GM18517 (cell line): ENCODE measurements around the gene EHBP1.
"Not testable (repeated sequence)": the region's sequence is repeated elsewhere in the genome, so short reads cannot be mapped to it uniquely, and the experiment has no call there.

Experiments
- ATAC-seq: cut with Tn5 transposase; IDR thresholded peaks from one replicate; pipeline ENCODE4 v1.9.1; 2021; ENCODE audit warnings: mild to moderate bottlenecking, moderate library complexity; ENCODE audit not compliant: unreplicated experiment

EHBP1 gene

DNA sequence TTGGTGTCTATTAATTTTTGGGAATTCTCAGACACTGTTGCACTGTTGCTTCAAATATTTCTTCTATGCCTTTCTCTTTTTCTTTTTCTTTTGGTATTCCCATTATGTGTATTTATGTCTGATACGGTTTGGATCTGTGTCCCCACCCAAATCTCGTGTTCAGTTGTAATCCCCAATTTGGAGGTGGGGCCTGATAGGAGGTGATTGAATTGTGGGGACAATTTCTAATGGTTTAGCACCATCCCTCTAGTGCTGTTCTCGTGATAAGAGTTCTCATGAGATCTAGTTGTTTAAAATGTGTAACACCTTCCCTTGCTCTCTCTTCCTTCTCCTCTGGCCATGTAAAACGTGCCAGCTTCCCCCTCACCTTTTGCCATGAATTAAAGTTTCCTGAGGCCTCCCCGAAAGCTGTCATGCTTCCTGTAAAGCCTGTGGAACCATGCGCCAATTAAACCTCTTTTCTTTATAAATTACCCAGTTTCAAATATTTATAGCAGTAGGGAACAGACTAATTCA is 26.8 kb downstream of the EHBP1 start:
- ATAC-seq: no peak

DNA sequence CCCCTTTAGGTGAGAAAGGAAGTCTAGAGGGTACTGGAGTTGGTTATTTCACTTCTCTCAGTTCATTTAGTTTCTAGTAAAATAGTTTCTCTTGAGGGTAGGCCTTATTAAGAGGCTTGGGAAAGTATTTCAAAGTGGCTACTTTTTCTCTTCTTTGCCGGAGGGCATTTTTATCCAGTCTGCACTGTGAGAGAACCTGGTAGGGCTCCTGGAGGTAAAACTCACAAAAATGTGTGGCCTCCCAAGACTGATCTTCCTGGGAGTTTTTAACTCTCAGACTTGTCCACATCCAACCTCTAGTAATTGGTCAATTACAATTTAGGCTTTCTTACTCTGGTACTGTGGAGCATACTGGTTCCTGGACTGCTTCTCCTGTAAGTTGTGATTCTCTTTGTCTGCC is 28.0 kb downstream of the EHBP1 start:
- ATAC-seq: no peak

DNA sequence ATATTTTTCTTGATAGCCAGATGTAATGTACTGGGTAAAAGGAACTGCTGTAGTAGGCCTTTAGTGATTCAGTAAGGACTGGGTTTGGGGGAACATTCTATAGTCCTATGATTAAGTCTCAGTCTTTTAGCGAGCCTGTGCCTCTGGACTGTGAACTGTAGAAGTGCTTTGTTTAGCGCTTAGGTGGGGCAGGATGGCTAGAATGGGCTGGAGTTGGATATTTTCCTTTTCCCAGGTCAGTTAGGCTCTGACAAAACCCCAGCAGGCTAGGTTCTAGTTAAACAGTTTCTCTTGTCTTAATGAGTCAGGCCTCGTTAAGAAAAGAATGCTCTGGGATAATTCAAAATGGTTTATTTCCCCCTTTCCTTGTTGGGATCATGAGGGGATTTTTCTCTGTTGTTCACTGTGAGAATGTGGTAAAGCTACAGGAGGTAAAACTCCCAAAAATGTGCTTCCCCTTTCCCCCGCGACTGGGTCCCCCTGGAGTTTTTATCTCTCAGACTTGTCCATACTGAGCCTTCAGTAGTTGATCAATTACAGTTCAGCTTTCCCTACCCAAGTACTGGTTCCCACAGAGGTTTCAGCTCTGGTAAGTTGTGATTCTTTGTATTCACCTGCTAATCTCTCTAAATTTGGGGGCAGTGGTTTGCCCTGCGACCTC is 31.5 kb downstream of the EHBP1 start:
- no peak for ATAC-seq

DNA sequence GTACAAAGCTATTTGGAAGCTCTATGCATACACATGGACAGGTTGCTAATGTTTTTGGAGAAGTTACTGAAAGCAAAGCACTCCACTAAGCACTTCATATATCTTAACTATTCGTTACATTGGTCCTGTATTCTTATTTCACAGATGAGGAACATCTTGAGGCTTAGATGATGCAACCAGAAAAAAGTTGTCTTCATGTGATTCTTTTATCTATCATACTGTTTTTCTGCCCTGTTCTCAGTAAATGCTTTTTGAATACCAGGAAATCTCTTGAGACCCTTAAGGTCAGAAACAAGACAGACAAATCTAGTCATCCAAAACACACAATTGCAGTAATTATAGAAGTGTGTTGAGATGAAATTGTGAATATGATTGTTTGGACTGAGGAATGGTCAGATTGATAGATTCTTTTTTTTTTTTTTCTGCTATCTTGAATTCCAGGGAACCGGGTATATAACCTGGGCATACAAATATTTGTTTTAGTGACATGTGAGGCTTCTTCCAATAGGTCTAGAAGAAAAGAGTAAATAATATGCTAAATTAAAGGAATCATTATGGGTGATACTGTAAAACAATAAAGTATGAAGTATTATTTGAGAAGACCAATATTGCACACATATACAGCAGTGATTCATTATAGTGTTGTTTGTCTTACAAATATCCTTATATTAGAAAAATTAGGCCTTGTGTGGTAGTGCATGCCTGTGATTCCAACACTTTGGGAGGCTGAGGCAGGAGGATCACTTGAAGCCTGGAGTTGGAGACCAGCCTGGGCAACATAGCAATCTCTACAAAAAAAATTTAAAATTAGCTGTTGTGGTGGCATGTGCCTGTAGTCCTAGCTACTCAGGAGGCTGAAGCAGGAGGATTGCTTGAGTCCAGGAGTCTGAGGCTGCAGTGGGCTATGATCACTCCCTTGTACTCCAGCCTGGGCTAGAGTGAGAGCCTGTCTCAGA is 33.7 kb downstream of the EHBP1 start:
- ATAC-seq: no peak

DNA sequence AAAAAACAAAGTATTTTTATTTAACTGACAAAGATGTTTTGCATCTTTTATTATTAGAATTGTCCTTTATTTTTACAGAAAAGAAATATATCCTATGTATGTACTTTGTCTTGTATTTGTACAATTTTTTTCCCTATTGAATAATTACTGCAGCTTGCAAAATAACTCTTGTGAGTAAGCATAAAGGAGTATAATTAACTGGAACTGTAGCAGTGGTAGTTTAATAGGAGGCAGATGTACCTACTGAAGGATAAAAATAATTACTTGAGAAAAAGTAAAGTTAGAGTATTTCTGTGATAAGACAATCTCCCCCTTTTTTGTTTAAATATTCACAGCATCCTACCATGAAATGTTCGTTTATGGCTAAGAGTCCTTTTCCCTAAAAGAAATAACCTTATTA is 34.7 kb downstream of the EHBP1 start:
- ATAC-seq: no peak

DNA sequence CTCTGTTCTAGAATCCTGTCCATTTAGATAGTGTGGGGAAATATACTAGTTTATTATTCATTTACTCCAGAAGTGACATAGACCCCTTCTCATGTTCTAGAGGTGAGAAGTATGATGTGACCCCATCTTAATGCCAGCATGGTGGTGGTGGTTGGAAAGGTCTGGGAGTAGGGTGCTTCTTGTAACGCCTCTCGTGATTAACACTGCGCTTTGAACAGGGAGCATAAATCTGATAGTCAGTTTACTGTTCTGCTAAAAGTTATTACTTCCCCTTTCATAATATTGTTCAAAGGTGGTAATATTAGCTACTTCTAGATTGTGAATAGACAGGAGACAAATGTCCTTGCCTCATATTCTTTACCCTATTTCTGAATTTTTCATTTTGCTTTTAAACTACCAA is 35.6 kb downstream of the EHBP1 start:
- no peak for ATAC-seq

DNA sequence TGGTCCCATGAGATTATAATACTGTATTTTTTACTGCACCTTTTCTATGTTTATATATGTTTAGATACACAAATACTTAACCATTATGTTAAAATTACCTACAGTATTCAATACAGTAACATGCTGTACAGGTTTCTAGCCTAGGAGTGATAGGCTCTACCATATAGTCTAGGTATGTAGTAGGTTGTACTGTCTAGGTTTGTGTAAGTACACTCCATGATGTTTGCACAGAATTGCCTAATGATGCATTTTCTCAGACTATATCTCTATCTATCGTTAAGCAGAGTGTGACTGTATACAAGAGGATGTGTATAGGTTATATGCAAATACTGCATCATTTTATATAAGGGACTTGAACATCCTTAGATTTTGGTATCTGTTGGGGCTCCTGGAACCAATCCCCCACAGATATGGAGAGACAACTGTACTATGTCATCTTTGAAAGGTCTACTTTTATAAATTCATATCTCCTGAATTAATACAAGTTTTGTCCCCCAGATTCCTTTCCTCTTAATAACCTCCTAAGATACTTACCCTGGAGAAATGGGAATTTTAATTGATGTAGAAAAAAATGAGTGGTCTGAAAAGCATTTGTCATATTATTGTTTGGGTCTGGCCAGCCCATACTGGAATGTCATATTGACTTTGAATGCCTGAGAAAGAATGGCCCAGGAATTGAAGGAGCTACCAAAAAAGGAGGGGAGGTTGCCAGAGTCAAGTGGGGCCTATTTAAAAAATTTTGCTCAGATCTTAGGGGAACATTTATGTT is 36.6 kb downstream of the EHBP1 start:
- ATAC-seq: no peak

DNA sequence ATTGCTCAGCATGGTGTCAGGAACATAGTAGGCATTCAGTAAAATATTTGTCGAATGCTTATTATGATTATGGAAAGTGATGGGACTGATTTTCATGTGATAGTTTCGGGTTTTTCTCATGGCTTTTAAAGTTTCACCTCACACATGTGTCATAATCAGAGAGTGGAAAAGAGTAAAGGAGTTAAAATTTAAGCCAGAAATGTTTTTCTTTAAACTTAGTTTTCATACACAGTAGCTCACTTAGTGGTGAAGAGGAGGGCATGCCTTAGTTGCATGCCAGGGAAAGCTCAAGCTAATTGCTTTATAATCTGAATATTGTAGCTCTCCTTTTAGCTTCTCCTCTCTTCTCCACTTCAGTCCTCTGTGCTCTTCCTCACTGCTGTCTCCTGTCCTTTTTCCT is 38.0 kb downstream of the EHBP1 start:
- no peak for ATAC-seq

DNA sequence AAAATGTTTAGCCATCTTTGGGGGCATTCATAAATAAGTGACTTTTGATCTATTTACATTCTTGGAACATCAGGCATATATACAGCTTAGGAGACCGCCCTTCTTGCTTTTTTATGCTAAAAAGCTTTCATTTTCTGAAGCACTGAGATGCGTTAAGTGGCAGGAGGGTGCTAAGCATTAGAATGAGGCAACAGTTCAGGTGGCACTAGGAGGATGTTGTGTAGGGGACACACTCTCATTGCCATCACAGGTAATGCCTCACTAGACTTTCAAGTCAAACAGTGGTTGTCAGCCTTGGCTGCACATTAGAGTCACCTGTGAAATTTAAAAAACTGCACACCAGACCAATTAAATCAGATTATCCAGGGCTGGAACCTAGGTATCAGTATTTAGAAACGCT is 39.1 kb downstream of the EHBP1 start:
- ATAC-seq: no peak

DNA sequence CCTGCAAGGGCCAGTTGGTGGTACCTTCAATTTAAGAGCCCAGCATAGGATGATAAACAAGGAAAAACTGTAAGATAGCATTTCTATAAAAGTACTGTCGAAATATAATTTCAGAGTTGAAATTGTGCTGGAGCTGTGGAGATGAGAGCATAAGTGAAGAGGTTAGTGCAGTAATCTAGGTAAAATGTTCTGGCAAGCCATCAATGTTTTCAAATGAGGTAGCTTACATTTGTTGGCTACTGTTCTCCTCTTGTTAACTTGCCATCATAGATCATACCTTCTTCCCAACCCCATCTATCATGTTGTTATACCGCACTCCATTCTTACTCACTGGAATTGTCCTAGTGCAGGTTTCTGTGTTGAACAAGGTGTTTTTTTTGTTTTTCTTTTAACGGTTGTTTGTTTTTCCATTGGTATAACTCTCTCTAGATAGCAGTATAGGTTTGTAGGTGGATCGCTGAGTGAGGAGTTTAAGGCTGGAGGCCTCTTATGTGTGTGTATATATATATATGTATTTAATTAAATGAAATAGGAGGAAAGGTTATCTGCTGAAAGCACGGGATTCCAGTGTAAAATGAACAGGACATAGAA is 40.5 kb downstream of the EHBP1 start:
- ATAC-seq: no peak

DNA sequence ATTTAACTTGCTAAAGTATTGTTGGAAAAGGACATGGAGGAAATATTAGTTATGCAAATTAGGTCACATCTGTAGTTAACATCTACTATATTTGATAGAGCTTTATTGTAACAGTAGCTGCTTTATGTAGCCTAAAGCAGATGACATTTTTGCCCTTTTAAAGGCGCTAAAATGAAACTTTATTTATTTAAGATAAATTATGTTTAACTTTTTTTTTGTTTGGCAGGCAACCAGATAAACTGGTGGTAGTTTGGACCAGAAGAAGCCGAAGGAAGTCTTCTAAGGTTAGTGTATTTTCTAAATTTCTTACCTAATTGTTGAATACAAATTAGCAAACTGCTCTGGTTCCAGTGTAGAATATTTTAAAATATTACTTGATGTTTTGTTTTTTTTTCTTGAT is 41.7 kb downstream of the EHBP1 start:
- ATAC-seq: no peak

DNA sequence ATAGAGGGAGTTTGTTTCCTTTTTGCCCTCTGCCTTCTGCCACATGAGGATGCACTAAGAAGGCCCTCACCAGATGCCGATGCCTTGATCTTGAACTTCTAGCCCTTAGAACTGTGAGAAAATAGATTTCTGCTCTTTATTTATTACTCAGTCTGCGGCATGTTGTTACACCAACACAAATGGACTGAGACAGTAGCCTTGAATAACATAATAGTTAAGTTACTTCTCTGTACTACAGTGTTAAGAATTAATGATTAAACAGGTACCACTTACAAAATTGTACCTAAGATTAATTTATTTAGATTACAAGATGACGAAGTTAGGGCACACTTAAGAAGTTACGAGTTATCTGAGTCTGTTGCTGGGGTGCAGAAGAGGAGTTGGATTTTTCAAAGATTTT is 42.4 kb downstream of the EHBP1 start:
- ATAC-seq: no peak

DNA sequence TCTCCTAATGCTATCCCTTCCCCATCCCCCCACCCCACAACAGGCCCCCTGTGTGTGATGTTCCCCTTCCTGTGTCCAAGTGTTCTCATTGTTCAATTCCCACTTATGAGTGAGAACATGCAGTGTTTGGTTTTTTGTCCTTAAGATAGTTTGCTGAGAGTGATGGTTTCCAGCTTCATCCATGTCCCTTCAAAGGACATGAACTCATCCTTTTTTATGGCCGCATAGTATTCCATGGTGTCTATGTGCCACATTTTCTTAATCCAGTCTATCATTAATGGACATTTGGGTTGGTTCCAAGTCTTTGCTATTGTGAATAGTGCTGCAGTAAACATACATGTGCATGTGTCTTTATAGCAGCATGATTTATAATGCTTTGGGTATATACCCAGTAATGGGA is 43.6 kb downstream of the EHBP1 start:
- ATAC-seq: not testable (repeated sequence)

DNA sequence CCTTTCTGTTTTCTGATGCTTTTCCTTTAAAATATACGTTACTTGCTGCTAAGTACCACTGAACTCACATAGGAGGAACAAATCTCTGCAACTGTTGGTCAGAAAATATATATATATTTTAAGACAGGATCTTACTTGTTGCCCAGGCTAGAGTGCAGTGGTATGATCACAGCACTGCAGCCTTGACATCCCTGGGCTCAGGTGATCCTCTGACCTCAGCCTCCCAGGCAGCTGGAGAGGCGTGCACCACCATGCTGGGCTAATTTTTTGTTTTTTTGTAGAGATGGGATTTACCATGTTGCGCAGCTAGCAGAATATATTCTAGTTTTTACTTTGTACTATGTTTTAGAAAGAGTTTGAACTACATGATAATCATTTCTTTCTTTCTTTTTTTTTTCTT is 51.5 kb downstream of the EHBP1 start:
- no peak for ATAC-seq

DNA sequence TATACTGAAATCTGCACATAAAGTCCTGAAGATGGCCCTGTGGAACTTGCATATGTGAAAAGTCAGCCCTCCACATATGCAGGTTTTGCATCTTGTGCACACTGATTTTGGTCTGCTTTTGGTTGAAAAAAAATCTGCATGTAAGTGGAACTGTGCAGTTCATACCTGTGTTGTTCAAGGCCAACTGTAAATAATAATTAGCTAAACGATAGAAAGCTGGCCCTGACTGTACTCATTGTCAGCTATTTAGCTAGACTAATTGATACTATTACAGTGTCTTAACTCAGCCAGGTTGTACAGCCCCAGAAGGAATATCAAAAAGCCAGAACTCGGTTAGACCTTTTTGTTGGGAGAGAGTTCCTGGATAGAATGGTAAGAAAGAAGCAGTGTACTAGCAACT is 54.5 kb downstream of the EHBP1 start:
- ATAC-seq: no peak

DNA sequence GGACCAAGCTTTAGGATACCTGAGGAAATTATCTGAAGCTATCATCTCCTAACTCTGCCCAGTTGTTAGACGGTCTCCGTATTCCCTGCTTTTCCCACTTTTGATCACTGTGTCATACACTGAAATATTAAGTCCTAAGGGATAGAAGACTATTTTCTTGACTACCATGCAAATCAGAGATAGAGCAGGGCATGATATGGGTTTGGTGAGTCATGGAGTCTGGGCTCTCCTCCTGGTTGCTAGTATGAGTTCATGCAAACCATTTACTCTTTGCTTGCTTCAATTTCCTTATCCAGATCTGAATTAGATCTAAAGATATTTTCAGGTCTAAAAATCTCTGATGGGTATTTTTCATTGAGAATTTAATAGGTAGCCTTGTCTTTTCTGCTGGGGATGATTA is 55.0 kb downstream of the EHBP1 start:
- ATAC-seq: no peak

DNA sequence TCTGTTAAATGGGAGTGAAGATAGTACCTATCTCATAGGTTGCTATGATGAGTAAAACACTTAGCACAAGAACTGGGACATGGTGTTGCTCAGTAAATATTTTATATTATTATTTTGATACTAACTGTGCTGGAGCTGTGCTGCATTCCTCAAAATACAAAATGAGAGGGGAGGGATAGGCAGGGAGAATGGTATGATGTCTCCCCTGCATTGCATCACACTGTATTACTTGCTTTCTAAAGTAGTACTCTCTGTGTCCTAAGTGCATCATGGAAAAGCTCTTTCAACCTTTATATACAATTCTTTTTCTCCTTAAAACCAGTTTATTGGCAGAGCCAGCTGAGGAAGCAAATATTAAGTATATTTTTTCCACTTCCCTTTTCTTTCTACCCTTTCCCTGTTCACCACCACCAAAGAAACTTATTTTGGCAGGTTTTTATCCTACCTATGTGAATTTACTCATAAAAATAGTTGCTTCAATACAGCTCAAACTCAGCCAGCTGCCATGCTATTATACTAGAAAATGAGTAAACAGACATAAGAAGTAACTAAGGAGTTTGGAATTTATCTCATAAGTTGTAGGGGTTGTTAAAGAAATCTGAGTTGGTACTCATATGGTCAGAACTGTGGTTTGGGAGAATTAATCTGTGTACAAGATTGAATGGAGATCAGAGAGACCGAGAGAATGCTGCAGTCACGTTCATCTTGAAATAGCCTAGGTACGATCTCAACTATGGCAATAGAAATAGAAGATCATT is 60.3 kb downstream of the EHBP1 start:
- ATAC-seq: no peak

DNA sequence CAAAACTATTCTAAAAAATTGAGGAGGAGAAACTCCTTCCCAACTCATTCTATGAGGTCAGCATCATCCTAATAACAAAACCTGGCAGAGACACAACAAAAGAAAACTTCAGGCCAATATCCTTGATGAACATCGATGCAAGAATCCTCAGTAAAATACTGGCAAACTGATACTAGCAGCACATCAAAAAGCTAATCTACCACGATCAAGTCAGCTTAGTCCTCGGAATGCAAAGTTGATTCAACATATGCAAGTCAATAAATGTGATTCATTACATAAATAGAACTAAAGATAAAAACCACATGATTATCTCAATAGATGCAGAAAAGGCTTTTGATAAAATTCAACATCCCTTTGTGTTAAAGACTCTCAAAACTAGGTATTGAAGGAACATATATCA is 63.1 kb downstream of the EHBP1 start:
- ATAC-seq: no peak

DNA sequence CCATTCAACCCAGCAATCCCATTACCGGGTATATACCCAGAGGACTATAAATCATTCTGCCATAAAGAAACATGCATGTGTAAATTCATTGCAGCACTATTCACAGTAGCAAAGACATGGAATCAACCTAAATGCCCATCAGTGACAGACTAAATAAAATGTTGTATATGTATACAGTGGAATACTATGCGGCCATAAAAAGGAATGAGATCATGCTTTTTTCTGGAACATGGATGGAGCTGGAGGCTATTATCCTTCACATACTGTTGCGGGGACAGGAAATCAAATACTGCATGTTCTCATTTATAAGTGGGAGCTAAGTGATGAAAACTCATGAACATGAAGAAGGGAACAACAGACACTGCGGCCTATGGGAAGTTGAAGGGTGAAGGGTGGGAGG is 65.1 kb downstream of the EHBP1 start:
- ATAC-seq: no peak
